ENCODE measurements around the gene DCDC1.

The DCDC1 gene

DNA sequence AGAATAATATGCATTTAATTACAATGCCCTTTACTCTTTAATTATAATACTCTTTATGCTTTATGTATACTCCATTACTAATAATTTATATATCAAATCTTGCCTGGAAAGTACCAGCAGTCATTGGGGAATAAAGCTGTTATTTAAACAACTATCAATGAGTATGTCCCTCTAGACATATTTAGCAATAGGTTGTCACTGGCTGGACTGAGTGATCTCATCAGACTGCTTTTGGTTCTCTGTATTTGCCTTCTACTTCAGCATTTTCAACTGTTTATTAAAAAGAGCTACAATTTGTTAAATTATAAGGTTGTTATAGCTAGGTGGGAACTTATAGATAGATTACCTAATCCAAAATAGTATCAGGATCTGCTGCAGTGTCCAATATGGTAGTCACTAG lies 267.2 kb downstream of the DCDC1 start:
- no peak for DNase-seq

DNA sequence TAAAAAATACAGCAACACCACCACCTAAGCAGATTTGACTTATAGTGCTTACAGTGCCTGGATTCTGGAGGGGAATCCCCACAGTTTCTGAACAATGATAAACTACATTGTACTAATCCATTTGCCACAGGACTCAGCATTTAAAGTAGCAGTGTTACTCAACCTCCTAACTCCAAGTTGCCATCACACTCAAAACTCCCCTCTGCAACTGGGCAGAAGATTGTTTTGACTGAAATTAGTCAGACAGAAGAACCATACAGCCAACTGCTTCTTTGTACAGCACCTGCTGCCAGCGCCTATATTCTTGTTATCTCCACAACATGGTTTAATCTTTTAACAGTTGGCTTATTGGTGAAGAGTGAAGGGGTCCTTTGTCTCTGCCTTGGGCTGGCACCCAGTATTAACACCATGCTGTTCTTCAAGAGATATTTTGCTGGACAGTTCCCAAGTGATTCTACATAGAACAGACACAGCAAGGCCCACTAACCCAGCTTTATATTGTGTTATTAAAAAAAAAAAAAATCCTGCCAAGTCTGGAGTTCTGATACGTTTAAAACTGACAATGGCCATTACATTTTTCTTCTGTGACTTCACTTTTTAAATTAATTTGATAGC lies 273.2 kb downstream of the DCDC1 start:
- no peak for DNase-seq

DNA sequence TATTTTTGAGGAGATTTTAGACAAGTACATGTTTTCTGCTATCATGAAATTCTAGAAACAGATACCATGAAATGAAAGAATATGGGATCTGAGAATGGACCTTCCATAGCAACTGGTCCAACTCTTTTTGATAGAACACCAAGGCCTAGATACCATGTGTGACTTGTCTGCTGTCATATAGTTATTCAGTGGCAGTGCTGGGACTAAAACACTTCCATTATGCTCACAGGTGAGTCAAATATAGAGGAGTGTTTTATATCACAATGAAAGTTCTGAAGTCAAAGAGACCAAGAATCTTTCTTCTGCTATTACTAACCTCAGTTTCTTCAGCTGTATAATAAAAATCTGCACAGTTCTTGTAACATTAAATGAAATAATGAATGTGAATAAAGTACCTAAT lies 276.9 kb downstream of the DCDC1 start:
- no peak for DNase-seq

DNA sequence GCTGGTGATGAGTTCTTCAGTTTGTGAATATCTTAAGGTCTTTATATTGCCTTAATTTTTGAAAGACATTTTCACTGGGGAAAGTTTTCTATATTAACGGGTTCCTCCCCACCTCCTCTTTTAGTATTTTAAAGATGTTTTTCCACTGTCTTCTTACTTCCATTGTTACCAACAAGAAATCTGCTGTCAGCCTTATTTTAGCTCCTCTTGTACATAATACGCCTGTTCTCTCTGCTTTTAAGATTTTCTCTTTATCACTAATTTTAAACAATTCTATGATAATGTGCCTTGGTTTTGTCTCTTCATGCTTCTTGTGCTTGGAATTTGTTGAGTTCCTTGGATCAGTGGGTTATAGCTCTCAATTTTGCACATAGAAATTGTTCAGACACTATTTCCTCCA lies 280.4 kb downstream of the DCDC1 start:
- no peak for DNase-seq

DNA sequence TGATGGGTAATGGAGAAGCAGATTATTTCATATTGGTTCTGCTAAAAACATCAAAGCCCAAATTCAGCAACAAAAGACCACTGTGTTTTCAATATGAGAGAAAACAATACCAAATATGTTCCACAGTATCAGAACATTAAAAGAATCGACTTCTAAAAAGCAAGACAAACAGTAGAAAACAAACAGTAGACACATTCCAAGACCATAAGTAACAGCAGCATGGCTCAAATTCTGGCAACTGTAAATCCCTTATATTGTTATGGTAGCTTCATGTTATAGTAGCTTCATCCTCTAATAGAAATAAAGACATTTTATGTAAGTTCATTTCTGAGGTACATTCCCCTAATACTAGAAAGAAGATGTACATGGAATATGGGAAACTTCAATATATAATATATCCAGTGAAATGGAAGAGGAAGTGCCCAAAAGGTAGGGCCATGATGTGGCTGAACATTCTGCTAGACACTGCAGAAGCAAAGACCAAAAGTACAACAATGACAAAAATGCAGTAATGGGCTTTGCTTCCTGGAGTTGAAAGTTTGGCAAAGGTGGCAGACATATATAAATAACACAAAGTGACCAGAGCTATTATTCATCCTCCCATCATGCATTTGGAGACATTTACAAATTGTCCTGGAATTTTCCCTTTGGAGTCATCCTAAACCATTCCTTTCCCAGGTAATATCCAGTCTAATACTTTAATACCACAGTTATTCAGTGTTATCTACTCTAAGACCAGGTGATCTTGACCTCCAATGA lies 299.9 kb downstream of the DCDC1 start:
- DNase-seq, result no peak

DNA sequence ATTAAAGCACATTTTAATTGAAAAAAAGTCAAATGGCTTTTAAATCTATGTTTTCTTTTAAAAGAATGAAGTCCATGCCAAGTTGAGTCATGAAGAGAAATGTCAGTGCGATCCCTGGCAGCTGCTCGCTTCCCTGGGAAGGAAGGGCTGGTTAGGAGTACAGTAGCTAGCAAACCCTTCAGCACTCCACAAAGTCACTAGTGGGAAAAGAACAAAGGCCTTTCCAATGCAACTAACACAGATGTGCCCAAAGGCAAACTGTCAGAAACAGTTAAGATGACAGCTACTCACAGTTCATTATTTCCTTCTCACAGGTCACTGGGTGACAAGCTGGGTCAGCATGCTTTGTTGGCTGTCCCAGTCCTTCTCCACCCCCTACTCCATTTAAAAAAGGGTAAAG lies 308.7 kb downstream of the DCDC1 start:
- no peak for DNase-seq

DNA sequence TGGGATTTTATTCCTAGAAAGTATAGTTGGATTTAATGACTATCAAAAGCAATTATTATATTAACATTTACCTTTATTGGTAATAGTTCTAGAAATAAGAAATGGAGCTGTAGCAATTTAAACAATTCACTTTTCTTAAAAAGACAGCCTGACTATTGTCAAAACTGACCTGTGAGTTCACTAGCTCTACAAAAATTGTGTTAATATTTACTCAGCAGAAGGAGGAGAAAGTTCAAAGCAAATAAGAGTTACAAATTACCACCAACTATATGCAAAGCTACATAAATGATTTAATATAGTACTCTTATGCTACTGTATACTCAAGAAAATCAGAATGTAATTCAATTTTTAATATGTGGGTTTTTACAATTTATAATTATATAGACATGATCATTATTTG lies 310.0 kb downstream of the DCDC1 start:
- DNase-seq, result no peak

DNA sequence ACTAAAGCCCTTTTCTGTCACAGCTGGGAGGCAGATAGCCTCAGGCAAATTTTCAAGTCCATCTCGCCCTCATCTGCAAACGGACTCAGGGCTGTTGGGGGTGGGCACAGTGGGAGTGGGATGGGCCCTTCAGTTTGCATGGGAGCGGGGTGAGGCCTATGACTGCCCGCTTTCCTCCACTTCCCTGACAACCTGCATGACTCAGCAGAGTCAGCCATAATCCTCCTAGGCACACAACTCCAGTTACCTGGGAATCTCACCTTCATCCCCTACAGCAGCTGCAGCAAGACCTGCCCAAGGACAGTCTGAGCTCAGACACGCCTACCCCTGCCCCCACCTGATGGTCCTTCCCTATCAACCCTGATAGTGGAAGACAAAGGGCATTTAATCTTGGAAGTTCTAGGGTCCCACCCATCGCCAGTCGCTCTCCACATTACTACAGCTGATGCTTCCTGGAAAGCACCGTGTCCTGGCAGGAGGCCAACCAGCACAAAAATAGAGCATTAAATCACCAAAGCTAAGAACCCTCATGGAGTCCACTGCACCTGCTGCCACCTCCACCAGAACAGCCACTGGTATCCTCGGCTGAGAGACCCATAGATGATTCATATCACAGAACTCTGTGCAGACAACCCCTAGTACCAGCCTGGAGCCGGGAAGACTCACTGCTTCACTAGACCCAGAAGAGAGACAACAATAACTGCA lies 319.3 kb downstream of the DCDC1 start:
- no peak for DNase-seq

DNA sequence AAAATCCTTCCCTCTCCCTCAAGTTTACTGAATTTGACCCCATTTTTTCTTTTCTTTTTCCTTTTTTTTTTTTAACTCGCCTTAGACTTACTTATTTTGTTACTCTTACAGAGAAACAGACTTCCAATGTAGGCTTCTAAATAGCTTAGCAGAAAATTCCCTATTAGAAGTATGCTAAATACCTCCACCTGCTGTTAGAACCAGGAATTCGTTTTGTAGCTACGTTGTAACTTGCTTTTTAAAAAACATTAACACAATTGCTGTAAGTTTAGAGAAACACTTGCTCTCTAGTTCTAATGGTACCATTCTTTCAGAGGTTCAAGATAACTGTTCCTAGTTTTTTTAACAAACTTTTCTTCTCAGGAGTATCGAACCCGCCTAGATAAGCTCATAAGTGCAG lies 324.2 kb downstream of the DCDC1 start:
- no peak for DNase-seq

DNA sequence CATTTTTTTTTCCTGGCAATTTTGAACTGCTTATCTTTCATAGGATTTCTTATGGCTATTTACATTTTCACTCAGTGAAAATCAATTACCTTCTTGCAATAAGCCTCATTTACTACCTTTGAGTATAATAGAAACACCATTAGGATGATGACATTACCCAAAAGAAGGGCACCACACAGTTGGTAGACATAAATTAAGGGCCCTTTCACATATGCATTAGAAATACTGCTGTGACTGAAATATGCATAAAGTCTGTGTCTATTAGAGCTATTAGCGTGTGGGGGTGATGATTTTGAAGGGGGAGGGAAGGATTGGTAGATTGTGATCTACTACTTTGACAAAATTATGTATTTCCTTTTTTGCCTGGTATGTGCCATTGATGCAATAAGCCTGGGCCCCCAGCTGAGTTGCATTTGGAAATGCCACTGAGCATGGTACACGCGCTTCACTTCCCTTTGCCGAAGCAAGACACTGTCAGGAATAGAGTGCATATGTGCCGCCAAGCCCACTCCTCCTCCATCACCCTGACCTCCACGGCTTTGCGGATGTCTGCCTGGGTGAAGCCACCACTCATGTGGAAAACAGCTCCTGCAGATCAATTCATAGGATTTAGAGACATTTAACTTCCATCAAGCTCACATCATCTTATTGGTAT lies 339.3 kb downstream of the DCDC1 start:
- no peak for DNase-seq

DNA sequence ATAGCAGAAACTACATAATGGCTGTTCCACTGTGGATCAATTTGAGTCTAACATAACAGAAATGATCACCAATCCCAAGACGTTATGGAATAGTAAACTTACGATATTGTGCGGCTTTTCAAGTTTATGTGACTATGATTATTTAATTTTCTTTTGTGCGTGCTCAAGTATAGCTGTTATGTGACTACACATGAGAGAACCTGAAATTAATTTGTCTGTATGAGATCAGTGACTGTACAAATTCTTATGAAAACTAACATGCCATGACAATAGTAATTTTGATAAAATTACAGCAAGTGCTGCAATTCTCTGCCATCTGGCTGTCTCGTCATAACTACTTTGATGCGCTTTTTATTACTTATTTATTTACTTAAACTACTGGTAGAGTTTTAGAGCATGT lies 343.2 kb downstream of the DCDC1 start:
- DNase-seq, result no peak

DNA sequence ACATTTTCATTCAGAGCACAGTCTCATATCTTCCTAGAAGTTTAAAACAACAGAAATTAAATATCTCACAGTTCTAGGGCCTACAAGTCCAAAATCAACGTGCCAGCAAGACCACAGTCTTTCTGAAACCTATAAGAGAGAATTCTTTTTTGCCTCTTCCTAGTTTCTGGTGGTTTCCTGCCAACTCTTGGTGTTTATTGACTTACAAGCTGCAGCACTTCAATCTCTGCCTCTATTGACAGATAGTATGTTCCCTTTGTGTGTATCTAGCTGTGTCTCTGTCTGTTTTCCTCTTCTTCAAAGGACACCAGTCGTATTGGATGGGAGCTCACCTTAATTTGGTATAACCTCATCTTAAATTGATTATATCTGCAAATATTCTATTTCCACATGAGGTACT lies 347.5 kb downstream of the DCDC1 start:
- no peak for DNase-seq

DNA sequence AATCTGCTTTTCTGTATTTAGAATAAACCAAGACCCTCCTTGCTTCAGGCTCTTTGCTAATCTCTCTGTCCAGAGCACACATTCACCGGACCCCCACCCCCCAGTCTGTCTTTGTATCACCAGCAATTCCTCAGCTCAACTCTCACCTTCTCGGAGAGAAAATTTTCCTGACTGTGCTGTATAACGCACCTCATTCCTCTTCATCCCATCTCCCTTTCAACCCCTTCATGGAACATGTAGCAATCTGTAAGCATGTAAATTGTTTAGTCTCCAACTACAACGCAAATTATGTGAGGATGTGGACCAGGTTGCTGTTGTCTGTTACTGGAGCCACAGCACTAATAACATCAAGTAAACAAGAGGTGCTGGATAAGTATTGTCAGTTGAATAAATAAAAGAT lies 349.8 kb downstream of the DCDC1 start:
- DNase-seq, result no peak

DNA sequence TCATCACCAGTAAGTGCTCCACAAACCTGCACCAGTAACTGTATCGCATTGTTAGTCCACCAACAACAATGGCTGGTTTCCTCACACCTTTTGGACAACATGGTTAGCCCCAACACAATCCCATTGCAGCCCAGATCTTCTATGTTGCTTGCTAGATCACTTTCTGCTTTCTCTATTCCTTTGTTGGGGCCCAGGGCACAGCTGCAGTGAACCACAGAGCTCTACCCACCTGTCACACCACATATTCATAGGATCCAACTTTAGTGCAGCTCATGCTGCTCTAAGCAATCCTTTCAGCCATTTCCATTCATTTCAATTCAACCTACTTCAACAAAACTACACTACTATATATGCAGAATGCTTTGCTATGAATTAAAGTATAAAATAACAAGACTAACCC lies 364.3 kb downstream of the DCDC1 start:
- no peak for DNase-seq

DNA sequence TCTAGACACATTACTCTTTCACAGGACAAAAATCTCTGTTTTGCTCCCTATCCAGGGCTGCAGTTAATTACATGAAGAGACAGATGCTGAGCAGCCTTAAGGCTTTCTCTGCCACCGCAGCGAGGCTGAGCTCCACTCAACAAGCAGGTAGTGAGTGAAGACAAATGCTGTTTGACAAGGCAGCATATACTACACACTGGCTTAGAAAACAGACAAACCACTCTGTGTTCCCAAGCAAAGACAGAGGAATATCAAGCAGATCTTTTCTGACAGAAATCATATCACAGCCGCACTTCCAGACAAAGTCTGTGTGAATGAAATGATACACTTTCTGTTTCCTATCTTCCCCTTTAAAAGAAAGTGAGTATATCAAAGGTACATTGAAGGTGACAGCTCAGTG lies 368.1 kb downstream of the DCDC1 start:
- DNase-seq, result no peak

DNA sequence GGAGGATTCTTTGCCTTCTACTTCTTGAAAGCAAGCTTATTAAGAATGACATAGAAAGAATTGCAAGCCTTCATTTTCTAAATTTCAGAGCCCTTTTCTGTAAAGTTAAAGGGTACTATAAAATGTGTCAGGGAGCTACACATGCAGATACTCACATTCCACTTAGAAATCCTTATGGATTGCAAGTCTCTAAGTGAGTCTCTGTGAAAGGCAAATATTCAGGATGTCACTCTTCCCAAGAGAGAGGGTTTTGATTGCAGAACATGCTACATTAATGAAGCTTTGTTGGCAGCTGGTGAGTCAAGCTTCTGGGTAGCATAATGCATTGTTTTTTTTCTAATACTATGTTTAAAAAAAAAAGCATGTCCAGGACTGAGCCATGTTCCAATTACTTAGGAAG lies 369.2 kb downstream of the DCDC1 start:
- no peak for DNase-seq

DNA sequence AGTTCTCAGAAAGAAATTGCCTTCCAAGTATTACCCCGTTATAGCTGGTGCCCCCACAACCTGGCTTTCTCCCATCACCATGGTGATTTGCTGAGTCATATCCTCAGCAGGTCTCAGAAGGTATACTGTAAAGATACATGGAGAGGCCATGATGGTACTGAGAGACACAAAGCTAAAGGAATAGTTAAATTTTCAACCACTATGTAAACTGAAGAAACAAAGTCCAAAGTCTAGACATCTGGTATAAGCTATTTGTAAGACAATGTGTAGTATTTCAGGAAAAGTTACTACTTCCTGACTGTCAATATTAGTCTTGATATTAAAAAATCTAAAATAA lies 377.1 kb downstream of the DCDC1 start:
- DNase-seq, result no peak

DNA sequence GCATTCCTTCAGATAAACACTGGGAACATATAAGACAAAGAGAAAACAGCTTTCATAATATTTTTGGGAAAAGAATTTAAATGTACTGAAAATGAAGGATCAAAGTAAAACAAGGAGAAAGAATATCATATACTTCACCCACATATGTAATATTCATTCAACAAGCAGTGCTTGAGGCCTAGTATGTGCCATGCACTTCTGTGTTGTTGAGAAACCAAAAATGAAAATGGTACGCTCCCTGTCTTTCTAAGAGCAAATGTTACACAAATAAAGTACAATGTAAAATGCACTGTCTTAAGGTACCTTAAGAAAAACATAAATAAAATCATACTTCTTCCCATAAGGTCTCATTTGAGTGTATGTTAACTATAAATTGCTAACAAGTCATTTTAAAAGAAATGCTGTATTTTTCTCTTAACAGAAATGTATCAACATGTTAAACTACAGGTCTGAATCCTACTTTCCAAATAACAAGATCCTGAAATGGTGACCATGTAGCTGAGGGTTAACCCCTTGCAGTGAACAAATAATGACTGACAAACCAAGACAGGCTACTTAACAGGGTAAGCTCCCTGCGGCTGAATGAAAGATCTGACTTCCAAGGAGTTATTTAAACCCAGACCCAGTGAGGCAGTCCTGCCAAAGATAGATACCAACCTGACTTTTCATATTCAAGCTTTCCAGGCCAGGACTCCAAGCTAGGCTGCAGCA lies 377.6 kb downstream of the DCDC1 start:
- DNase-seq, result no peak

DNA sequence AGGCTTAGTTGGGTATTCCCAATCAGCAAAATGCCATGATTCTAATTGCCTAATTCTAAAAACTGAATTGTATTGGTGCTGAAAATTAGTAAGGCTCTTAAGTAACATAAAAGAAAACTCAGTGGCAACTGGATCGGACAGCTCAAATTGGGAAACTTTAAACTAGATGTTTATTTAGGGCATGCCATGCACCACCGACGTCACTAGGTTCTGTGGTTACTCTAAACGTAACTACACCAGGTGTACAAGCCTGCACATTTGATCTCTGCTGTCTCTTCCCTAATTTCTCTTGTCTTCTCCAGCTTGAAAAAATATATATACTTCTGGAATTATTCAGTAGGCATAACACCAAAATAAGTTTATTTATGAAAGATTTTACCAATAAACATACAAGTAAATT lies 378.2 kb downstream of the DCDC1 start:
- no peak for DNase-seq

DNA sequence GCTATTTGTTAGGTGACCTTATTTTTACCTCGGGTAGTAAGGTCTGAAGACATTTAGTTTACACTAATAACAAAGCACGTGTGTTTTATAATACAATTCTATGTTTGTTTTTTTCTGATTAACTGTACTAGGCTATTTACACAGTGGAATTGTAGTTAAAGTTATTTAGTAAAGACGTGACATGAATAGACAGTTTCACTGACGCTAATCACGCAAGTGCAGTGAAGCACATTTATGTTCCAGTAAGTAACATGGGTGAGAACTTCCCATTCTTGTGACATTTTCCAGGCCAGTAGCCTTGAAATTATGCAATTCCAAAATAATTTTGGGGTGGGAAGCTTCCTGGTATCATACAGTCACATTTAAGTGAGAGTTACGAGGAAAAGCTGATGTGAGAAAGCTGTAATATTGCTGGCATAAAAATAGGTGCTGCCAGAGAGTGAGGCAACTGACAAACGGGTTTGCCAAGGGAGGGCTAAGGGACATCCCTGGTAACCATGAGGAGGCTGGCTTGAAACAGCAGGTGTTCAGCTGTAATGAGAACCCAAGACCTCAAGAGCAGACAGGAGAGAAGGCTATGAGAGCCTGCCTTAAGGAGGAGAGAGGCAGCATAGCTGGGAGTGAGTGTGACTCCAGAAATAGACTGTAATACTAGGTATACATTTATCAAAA lies 378.8 kb downstream of the DCDC1 start:
- DNase-seq, result no peak

DNA sequence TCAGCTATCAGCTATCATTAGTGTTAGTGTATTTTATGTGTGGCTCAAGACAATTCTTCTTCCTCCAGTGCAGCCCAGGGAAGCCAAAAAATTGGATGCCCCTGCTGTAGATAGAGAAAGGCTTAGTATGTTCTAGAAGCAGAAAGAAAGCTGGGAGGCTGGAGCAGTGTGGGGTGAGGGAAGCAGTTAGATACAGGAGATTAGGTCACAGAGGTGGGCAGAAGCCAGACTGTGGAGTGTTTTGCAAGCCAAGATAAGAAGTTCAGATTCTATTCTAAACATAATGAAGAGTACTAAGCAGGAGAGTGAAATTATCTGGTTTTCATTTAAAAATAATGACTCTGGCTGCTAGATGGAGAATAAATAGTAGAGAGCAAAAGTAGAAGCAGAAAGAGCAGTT lies 381.7 kb downstream of the DCDC1 start:
- no peak for DNase-seq

DNA sequence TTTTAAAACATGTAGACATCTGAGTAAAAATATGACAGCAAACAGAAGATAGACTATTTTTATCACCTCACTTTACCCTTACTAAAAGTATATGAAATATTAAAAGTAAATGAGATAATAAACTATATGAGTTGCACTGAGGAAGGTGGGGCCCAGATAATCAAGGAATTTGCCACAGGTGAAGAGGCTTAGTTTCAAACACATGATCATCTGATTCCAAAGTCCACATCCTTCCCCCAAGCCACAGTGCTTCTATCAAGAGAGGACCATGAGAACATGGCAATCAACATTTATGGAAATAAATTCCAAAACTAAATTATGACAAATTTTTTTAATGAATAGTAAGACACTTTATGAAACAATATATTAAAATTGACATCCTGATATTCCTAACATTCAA lies 384.0 kb downstream of the DCDC1 start:
- no peak for DNase-seq

DNA sequence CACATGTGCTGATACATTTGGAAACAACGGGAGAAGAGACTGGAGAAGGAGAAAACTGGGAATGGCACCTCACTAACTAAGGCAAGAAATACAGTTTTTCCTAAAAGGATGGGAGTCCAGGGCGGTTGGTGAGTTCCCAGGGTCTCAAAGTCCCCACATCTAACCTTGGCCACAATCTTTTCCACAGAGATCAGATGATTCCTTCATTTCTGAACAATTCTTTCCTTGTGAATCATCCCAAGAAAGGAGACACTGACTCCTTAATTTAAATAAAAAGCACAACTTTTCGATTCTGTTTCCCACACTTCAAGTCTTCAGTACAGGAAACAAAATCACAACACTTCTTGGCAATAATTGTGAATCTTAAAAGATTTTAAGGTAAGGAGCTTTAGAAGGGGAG lies 384.7 kb downstream of the DCDC1 start:
- no peak for DNase-seq
